ENCODE results near the gene IPO13. TPM values are rescaled to one million over a fixed set of nuclear protein-coding genes. Genes with fewer than 3 reads are reported as not detected.
A peak's percentile ranks its signal among the peaks of the same experiment; 100 is the strongest.

Gene IPO13
- total RNA-seq, 1 donor from 2014 or later, result 39.2 TPM

- H3K4me1 Mint-ChIP-seq (ENCODE audit: low read depth), result peaks cover 33% of the 10 kb centered on the region
- H3K4me3 Mint-ChIP-seq (ENCODE audit: unreplicated experiment), result peak overlapping the region; percentile 86
- no peaks in the 10 kb centered on the region for H3K27me3 Mint-ChIP-seq (ENCODE audit: low read depth)
- H3K9me3 Mint-ChIP-seq (ENCODE audit: low read depth), result no peaks in the 10 kb centered on the region
- no peak overlapping the region for H3K27ac Mint-ChIP-seq (ENCODE audit: unreplicated experiment)
- peaks cover 6% of the 10 kb centered on the region for H3K36me3 Mint-ChIP-seq (ENCODE audit: low read depth)
- TF ChIP-seq, protein P1, sequence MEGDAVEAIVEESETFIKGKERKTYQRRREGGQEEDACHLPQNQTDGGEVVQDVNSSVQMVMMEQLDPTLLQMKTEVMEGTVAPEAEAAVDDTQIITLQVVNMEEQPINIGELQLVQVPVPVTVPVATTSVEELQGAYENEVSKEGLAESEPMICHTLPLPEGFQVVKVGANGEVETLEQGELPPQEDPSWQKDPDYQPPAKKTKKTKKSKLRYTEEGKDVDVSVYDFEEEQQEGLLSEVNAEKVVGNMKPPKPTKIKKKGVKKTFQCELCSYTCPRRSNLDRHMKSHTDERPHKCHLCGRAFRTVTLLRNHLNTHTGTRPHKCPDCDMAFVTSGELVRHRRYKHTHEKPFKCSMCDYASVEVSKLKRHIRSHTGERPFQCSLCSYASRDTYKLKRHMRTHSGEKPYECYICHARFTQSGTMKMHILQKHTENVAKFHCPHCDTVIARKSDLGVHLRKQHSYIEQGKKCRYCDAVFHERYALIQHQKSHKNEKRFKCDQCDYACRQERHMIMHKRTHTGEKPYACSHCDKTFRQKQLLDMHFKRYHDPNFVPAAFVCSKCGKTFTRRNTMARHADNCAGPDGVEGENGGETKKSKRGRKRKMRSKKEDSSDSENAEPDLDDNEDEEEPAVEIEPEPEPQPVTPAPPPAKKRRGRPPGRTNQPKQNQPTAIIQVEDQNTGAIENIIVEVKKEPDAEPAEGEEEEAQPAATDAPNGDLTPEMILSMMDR (IDR thresholded peaks at IDR 0.05), result no peak
- DNase-seq (ENCODE audit: low spot score), result no peak
Measured at GRCh38 chr1:43947874-43948437, 1.2 kb downstream of the IPO13 start.

GRCh38 chr1:43949678-43950077 lies 2.9 kb downstream of the IPO13 start:
- no peak overlapping the region for H3K4me3 Mint-ChIP-seq (ENCODE audit: unreplicated experiment)

GRCh38 chr1:43951021-43951985 lies 4.6 kb downstream of the IPO13 start:
- H3K27ac Mint-ChIP-seq (ENCODE audit: unreplicated experiment), result no peak overlapping the region
- no peaks in the 10 kb centered on the region for H3K27me3 Mint-ChIP-seq (ENCODE audit: low read depth)
- peaks cover 6% of the 10 kb centered on the region for H3K36me3 Mint-ChIP-seq (ENCODE audit: low read depth)
- DNase-seq (ENCODE audit: low spot score), result no peak
- TF ChIP-seq, protein P1 (IDR thresholded peaks at IDR 0.05), result no peak
- H3K4me3 Mint-ChIP-seq (ENCODE audit: unreplicated experiment), result no peak overlapping the region
- no peaks in the 10 kb centered on the region for H3K9me3 Mint-ChIP-seq (ENCODE audit: low read depth)
- H3K4me1 Mint-ChIP-seq (ENCODE audit: low read depth), result peaks cover 24% of the 10 kb centered on the region

More at GRCh38 chr1:43949678-43950077, 2.9 kb downstream of the IPO13 start:
- no peaks in the 10 kb centered on the region for H3K9me3 Mint-ChIP-seq (ENCODE audit: low read depth)
- H3K27ac Mint-ChIP-seq (ENCODE audit: unreplicated experiment), result no peak overlapping the region
- H3K36me3 Mint-ChIP-seq (ENCODE audit: low read depth), result peaks cover 6% of the 10 kb centered on the region
- TF ChIP-seq, protein P1 (IDR thresholded peaks at IDR 0.05), result no peak
- DNase-seq (ENCODE audit: low spot score), result peak; percentile 71
- no peaks in the 10 kb centered on the region for H3K27me3 Mint-ChIP-seq (ENCODE audit: low read depth)
- H3K4me1 Mint-ChIP-seq (ENCODE audit: low read depth), result peaks cover 33% of the 10 kb centered on the region

DNA sequence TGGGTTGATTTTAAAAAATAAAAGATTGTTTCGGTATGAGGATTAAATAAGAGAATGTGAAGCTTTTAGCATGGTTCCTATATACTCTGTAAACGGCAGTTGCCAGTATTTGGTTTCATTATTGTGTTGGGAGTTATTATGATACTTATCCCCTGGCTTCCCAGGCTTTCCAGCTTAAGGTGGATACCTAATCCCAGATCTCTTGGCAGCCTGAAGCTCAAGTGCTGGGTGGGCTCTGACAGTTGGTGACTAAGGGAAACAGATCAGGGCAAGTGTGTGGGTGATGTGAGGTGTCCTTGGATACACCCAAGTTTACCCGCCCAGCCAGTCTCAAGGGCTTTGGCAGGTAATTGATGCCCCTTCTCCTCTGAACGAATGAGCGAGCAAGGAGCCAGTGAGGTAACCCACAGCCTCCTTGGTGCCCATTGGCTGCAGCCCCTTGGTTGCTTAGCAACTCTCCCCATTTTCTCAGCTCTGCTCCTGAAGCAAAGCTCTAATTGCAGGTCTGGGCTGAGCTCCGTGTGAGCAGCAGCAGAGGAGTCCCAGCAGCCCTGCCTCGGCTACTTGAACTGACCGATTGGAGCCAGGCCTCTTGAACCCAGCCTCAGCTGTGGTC lies 6.1 kb downstream of the IPO13 start:
- Mint-ChIP-seq H3K36me3 (ENCODE audit: low read depth) (peaks cover 12% of the 10 kb centered on the region), H3K27ac (ENCODE audit: unreplicated experiment) (no peak overlapping the region), H3K4me3 (ENCODE audit: unreplicated experiment) (no peak overlapping the region), H3K9me3 (ENCODE audit: low read depth) (no peaks in the 10 kb centered on the region), H3K27me3 (ENCODE audit: low read depth) (no peaks in the 10 kb centered on the region), H3K4me1 (ENCODE audit: low read depth) (peaks cover 18% of the 10 kb centered on the region)
- TF ChIP-seq, protein P1 (IDR thresholded peaks at IDR 0.05), result no peak
- DNase-seq (ENCODE audit: low spot score), result no peak

DNA sequence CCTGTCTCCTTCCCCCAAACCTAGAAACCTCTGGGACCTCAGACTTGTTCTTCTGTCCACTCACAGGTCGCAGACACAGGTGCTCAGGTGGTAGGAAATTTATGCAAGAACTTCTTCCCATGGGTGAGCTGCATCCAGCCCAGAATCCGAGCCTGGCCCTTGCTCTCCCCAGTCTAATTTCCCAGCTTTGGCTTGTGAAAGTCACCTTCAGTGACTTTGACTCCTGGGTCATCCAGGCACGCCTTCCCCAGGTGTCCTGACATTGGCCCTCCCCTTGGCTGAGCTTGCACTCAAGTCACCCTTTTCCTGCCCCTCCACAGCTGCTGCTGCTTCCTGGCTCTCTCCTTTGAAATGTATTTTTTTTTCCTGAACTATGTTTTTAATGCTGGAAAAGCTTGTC lies 6.6 kb downstream of the IPO13 start:
- Mint-ChIP-seq H3K4me3 (ENCODE audit: unreplicated experiment) (no peak overlapping the region), H3K27ac (ENCODE audit: unreplicated experiment) (no peak overlapping the region), H3K27me3 (ENCODE audit: low read depth) (no peaks in the 10 kb centered on the region), H3K9me3 (ENCODE audit: low read depth) (no peaks in the 10 kb centered on the region), H3K36me3 (ENCODE audit: low read depth) (peaks cover 16% of the 10 kb centered on the region), H3K4me1 (ENCODE audit: low read depth) (peaks cover 13% of the 10 kb centered on the region)
- DNase-seq (ENCODE audit: low spot score), result no peak
- TF ChIP-seq, protein P1 (IDR thresholded peaks at IDR 0.05), result no peak

Data from chondrocyte (in vitro differentiated cells).